ENCODE data around the gene CCL13.

- no peak for TF ChIP-seq POLR2A (IDR thresholded peaks at IDR 0.05; ENCODE audit: low read length)
- TF ChIP-seq, protein P1, sequence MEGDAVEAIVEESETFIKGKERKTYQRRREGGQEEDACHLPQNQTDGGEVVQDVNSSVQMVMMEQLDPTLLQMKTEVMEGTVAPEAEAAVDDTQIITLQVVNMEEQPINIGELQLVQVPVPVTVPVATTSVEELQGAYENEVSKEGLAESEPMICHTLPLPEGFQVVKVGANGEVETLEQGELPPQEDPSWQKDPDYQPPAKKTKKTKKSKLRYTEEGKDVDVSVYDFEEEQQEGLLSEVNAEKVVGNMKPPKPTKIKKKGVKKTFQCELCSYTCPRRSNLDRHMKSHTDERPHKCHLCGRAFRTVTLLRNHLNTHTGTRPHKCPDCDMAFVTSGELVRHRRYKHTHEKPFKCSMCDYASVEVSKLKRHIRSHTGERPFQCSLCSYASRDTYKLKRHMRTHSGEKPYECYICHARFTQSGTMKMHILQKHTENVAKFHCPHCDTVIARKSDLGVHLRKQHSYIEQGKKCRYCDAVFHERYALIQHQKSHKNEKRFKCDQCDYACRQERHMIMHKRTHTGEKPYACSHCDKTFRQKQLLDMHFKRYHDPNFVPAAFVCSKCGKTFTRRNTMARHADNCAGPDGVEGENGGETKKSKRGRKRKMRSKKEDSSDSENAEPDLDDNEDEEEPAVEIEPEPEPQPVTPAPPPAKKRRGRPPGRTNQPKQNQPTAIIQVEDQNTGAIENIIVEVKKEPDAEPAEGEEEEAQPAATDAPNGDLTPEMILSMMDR (IDR thresholded peaks at IDR 0.05) = no peak
These were observed 46.7 kb downstream of the CCL13 start for GRCh38 chr17:34403006-34403405.
